Upper lobe of left lung (tissue), 4 donors: ENCODE measurements around the gene SH3BGRL2.

Experiments used
- EP300 ChIP-seq, 4 donors: sonication (generic); formaldehyde crosslinking; IDR thresholded peaks; one replicate each; pipeline ENCODE4 v1.5.1; 2017; ENCODE audit warnings: antibody characterized with exemption in 4 of 4, control low read depth in 2 of 4
- POLR2A ChIP-seq, 4 donors: fragments of 450-650 bp; IDR thresholded peaks; one replicate each; pipeline ENCODE4 v1.5.1; 2016 to 2017; ENCODE audit warnings: antibody characterized with exemption in 4 of 4, mild to moderate bottlenecking in 2 of 4
- POLR2AphosphoS5 ChIP-seq, 2 donors: sonication (generic); formaldehyde crosslinking; IDR thresholded peaks; one replicate each; pipeline ENCODE4 v1.5.1; 2017; ENCODE audit warnings: antibody characterized with exemption in 2 of 2
- TF ChIP-seq, protein P1 (sequence below), 6 experiments: fragments of 450-650 bp in 4 of 6; fragments of 200-600 bp in 2 of 6; sonication (generic) in 2 of 6; IDR thresholded peaks; one replicate each; pipeline ENCODE4 v1.5.1; 2016 to 2019; ENCODE audit warnings: antibody characterized with exemption in 6 of 6

DNA sequence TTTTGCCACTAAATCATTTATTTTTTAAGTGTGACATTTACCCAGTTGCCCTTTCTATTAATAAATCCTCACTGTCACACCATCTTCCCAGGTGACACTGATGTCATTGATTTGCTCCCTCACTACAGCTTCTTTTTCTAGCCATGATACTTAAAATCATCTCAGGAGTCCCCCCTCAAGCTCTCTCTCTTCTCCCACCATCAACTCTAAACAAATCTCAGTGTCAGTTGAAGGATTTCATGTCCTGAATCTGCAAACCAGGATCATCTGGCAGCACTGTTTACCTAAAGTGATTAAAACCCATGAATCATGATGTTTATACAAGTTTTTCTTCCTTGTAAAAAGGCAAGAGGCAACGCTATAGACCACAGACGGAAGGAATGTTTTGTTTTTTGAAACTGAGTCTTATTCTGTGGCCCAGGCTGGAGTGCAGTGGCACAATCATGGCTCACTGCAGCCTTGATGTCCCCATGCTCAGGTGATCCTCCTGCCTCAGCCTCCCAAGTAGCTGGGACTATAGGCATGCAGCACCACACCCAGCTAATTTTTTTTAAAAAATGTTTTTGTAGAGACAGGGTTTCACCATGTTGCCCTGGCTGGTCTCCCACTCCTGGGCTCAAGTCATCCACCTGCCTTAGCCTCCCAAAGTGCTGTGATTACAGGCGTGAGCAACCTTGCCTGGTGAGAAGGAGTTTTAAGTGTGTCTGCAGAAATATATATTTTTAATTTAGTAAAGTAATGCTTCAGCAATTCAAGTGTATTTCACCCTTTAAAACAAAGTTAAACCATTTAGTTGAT is 30.1 kb upstream of the SH3BGRL2 start:
- TF ChIP-seq, protein P1, sequence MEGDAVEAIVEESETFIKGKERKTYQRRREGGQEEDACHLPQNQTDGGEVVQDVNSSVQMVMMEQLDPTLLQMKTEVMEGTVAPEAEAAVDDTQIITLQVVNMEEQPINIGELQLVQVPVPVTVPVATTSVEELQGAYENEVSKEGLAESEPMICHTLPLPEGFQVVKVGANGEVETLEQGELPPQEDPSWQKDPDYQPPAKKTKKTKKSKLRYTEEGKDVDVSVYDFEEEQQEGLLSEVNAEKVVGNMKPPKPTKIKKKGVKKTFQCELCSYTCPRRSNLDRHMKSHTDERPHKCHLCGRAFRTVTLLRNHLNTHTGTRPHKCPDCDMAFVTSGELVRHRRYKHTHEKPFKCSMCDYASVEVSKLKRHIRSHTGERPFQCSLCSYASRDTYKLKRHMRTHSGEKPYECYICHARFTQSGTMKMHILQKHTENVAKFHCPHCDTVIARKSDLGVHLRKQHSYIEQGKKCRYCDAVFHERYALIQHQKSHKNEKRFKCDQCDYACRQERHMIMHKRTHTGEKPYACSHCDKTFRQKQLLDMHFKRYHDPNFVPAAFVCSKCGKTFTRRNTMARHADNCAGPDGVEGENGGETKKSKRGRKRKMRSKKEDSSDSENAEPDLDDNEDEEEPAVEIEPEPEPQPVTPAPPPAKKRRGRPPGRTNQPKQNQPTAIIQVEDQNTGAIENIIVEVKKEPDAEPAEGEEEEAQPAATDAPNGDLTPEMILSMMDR (IDR thresholded peaks at IDR 0.05) = no peak
- TF ChIP-seq EP300 (IDR thresholded peaks at IDR 0.05) (no peak), POLR2AphosphoS5 (IDR thresholded peaks at IDR 0.05) (no peak), POLR2A (IDR thresholded peaks at IDR 0.05) (no peak)
